HG03060 (cell line): ENCODE measurements around the gene CASP10.

ENCODE experiments used
- ATAC-seq: cut with Tn5 transposase; IDR thresholded peaks from one replicate; pipeline ENCODE4 v1.9.1; 2021; ENCODE audit warnings: low read depth, moderate number of reproducible peaks; ENCODE audit not compliant: unreplicated experiment

The CASP10 gene

DNA sequence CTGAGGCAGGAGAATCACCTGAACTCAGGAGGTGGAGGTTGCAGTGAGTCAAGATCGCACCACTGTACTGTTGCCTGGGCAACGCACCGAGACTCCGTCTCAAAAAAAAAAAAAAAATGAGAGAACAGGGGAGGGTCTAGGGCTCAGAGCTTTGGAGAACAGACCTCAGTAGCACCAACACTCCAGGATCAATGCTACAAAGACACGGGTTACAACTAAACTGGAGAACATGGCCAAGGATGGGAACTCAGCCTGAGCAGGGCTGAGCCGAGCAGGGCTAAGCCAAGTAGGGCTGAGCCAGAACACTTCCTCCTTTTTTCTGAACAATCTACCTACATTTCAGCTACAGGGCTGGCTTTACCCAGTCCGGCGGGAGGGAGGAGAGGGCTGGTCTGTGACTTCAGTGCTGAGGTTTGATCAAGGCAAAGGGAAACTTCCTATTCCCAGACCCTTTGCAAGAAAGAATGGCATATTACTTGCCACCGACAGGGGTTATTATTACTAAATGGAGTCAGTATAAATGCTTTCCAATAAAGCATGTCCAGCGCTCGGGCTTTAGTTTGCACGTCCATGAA, 74.5 kb downstream of the CASP10 start:
- peak; percentile 22 for ATAC-seq

DNA sequence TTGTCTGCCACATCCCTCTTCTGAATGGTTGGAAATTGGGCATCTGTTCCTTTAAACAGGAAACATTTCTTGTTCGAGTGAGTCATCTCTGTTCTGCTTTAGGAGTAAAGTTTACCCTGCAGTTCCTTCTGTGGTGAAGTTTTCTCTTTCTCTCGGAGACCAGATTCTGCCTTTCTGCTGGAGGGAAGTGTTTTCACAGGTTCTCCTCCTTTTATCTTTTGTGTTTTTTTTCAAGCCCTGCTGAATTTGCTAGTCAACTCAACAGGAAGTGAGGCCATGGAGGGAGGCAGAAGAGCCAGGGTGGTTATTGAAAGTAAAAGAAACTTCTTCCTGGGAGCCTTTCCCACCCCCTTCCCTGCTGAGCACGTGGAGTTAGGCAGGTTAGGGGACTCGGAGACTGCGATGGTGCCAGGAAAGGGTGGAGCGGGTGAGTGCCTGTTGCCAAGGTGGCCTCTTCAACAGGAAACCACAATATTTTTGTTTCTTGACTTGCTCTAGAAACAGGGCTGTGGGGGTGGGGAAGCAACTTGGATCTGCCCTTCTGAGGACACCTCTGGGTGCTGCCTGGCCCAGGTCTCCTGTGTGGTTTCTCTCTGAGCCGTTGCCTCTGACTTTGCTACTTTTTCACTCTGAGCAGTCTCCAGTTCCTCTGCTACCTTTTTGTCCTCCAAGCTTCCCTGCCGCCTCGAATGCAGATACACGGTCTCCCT, 75.2 kb downstream of the CASP10 start:
- ATAC-seq: peak; percentile 47

DNA sequence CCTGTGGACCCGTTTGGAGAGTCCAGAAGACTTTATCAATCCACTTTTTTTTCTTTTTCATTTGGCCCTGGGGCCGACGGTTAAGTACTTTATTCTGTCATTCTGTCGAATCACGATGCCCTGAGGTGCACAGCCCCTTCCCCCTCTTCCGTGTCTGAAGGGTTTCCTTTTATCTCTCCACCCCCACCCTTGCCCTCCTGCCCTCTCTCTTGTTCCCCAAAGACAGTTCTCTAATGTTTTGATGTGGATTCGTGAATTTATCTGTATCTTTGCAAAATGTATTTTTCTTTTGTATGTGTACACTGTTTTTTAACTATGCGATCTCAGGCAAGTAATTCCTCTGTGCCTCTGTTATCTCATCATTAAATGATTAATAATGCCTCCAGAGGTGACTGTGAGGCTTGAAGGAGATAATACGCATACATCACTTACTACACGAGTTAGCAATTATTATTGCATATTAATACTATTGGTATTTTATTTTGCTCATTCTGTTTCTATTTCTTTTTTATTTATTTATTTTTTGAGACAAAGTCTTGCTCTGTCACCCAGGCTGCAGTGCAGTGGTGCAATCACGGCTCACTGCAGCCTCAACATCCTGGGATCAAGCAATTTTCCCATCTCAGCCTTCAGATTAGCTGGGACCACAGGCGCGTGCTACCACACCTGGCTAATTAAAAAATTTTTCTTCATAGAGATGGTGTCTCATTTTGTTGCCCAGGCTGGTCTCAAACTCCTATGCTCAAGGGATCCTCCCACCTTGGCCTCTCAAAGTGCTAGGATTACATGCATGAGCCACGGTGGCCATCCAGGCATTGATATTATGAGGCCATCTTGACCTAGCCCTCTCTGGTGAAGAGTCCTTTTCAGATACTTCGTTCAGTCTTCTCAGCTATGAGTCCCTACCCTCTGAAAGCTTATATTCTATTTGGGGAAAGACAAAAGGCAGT, 76.0 kb downstream of the CASP10 start:
- ATAC-seq: no peak

DNA sequence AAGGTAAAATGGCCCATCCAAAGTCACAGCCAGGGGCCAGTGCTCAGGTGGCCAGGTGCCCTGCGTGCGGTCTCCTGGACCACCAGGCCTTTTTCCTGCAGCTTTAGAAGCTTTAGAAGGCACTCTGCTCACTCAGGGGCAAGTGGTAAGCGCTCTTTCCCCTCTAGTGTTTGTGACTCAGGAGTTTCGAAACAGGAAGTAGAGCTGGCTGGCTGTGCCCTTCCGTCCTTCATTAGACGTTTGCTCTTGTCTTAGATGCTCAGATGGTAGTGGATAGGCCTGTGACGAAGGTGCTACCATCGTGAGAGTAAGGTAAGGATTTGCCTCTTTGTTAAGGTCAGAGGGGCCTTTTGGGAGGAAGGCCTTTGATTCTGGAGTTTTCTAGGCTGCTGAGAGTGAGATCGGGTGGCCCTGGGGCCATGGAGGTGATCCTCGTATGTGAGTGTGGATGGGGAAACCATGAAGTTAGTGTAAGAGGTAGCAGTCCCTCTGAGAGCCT, 77.4 kb downstream of the CASP10 start, which contains the start of gene CASP8:
Gene CASP8, plus strand, starts transcription at position 235 of the 499 bp plus-strand sequence. CDS start 5,951 bp downstream, outside the sequence.
- peak; percentile 28 for ATAC-seq

DNA sequence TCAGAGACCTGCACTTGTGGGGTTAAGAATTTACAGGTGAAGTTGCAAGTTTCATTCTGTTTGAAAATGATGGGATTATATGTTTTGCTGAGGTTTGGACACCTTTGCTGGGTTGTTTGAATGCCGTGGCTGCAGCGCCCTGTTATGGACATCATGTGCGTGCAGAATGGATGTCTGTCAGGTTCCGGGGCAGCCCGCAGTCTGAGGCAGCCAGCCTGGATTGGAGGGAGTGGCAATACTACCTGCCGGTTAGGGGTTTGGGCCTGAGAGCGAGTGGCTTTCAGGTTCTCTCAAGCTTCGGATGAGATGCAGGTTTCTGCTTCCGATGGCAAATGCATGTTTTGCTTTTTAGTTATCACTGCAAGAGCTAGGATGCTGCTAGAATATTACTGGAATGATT, 78.5 kb downstream of the CASP10 start:
- ATAC-seq: no peak

DNA sequence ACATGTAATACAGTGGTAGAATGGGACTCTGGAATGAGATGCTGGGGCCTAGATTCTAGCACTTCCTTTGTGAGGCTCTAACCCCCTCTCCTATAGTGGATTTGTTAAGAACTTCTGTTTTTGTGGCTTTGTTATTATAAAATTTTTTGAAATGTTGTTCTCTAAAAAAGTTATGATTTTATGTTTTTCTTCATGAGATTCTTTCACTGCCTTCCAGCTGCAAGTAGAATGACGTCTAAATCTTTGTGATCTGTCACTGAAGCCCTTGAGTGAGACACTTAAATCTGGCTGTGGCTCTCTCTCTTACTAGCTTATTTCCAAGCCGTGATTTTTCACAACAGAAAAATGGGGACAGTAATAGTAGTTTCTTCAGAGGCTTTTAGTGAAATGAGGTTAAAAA, 79.0 kb downstream of the CASP10 start:
- no peak for ATAC-seq

DNA sequence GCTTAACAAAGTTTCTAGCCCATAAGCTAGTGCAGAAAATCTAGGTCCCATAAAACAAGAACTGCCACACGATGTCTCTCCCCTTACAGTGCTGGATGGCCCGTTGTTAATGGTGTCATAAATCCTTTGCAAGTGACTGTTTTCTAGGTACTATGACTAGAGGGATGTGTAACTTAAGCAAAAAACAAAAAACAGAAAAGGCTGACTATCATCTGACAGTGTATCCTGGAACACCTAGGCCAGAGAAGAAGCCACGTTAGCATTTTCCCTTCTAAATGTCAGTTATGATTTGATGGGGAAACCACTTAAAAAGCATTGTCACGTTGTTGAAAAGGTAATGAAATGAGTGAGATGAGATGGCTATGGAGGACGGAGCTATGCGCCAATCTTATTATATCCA, 79.8 kb downstream of the CASP10 start:
- no peak for ATAC-seq

DNA sequence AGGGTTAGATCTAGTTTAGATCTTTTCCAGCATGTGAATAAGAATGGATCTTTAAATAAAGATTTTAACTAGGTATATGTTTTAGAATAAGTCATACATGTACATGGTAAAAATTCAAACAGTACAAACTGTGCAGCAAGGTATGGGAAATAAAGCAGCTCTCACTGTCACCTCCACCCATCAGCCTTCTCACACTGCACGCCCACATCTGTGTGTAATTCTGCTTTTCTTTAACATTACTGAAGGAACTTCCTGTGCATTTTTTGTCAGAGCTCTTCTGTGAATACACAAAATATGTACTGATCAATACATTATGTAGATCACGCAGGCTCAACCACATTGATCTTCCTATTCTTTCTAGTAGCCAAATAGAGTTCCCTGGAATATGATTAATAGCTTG, 80.8 kb downstream of the CASP10 start:
- ATAC-seq: no peak

DNA sequence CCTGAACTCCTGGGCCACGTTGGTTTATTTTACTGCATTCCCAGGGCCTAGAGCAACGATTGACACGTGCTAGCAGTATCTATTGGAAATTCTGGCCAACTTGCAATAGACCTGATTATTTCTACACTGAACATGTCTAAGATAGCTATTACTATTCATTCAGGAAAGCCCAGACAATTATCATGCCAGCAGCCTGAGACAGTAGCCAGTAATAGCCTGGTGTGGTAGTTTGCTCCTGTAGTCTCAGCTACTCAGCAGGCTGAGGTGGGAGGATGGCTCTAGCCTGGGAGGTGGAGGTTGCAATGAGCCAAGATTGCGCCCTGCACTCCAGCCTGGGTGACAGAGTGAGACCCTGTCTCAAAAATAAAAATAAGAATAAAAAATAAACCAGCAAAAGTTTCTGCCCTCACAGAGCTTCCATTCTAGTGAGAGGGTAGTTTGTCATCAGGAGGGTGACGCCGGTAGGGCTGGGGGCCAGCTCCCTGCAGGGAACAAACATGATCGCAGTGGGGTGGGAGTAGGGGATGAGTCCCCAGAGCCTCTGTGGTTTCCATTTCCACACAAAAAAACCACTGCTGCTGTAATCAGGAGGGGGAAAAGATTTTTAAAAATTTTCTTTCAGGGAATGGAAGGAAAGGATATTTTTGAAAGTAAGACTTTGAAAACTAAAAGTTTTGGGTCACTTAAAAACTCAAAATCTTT, 81.7 kb downstream of the CASP10 start:
- no peak for ATAC-seq

DNA sequence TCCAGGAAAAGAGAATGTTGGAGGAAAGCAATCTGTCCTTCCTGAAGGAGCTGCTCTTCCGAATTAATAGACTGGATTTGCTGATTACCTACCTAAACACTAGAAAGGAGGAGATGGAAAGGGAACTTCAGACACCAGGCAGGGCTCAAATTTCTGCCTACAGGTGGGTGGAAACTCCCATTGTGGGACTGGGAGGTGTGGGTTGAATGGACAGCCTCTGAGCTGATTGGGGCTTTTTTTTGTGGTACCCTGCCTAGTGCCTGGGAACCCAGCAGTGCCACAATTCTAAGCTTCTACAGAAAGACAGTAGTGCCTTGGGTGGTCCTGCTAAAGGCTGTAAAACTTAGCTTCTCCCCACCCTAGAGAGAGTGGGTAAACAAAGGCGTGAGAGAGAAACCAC, 83.7 kb downstream of the CASP10 start:
- ATAC-seq: no peak

DNA sequence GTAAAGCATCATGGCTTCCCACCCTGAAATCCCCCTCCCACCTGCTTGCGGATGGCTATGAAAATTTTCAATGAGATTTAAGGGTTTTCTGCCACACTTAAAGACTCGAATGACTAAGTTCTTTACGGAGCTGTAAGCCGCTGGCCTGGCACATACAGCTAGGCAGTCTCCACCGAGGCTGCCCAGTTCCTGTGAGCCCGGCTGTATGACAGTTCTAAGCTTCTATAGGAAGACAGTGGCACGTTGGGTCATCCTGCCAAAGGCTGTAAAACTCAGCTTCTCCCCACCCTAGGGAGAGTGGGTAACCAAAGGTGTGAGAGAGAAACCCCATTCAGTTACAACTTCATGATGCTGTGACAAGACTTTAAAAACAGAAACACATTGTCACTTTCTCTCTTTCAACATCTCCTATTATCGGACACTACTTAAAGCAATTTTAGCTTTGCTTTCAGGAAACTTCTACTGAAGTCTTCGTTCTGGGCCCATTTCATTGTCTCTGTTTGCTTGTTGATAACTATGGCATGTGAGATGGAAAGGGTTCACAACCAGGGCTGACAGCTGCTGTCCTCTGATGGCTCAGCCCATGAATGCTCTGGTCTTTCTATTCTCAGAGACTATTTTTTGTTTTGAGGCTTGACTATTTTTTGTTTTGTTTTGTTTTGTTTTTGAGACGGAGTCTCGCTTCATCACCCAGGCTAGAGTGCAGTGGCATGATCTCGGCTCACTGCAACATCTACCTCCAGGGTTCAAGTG, 84.5 kb downstream of the CASP10 start:
- no peak for ATAC-seq

DNA sequence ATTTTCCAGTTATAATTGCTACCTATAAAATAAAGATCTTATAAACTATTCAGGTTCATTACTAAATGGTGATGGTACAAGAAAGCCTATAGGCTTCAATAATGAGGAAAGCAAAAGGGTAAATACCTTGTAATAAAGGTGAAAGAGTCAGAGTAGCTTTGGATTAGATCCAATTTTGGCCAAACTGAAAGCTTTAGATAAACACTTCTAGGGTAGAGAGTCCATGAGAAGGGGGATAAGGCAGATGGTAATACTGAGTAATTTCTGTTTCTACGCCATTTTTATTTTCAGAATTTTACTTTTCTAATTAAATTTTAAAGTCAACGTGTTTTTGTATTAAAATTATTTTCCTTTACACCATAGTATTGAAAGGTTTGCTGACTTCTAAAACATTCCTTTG, 86.8 kb downstream of the CASP10 start:
- ATAC-seq: no peak

DNA sequence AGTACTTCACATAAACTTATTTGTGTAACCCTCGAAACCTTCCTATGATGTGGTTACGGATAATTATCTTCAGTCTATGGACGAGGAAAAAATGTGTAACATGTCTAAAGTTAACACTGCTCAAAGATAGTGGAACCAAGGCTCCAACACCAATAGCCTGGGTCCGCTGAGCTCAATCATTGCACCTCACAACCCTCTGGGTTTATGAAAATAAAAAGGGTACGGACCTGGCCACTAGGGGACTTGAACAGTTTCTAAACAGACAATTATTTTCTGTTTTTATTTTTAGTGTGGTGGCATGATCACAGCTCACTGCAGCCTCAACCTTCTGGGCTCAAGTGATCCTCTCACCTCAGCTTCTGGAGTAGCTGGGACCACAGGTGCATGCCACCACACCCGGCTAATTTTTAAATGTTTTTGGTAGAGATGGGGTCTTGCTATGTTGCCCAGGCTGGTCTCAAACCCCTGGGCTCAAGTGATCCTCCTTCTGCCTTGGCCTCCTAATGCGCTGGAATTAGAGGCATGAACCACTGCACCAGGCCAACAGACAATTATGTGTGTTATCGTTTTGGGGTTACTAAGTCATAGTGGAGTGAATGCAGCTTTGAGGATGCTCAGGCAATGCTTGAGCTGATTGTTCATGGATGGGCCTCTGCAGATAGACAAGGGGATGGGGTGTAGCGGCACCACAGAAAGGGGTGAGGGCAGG, 87.5 kb downstream of the CASP10 start:
- no peak for ATAC-seq

DNA sequence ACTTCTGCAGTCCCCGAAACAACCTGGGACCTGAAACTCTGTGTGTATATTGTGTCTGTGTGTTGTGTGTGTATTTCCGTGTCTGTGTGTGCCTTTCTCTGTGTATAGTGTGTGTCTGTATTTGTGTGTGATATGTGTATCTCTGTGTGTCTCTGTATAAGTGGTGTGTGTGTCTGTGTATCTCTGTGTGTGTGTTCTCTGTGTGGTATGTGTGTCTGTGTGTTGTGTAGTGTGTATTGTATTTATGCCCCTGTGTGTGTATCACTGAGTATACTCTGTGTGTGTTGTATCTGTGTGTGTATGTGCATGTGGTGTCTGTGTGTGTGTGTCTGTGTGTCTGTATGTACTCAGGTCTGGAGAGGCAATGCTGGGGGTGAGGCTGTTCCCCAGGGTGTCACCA, 89.0 kb downstream of the CASP10 start:
- no peak for ATAC-seq

DNA sequence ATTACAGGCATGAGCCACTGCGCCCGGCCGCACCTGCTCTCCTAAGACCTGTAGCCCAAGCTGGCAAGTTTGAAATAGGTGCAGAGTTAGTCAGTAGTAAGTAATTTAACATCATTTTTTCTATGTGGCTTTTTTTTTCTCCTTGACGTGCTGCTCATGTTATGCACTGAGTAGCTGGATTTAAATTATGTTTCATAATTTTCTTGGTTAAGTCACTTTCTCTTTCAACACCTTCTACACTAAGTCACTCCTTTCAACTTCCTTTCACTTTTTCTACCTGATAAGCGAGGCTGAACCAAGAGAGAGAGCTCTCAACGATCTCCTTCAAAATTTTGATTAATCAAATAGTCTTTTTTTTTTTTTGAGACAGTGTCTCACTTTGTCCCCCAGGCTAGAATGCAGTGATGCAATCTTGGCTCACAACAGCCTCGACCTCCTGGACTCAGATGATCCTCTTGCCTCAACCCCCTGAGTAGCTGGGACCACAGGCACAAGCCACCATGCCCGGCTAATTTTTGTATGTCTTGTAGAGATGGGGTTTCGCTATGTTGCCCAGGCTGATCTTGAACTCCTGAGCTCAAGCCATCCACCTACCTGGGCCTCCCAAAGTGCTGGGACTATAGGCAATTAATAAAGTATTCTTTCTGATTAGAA, 90.5 kb downstream of the CASP10 start:
- no peak for ATAC-seq

DNA sequence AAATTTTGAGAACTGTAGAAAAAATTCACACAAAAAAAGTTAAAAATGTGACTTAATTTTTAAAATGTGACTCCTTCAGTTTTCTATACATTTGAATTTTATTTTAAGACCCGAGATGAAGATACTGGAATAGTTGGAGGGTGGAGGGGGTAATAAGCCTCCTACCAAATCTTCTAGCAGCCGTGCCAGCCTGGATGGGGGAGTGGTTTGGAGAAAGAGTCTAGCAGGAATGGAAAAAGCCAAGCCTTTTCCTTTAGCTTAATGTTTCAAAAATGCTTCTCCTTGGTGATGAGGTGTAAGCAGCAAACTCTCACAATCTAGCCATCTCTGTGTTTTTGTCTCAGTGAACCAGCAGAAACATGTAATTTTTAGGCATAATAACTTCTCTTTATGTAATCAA, 92.1 kb downstream of the CASP10 start:
- no peak for ATAC-seq

DNA sequence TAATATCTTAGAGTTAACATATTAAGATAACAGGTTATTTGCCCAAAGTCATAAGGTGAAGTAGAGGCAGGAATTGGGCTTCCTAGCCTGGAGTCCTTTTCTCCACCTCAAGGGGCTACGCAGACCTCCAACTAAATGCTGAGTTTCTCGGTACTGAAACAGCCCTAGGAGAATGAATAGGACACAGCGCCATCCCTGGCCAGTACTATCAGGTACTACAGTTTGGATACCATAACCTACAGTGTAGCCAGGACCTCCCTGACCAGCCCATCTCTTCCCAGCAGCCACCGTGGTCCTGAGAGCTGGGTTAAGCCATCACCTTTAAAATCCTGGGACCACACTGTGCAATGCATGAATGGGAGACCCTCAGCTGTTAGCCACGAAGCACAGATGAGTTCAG, 93.0 kb downstream of the CASP10 start:
- no peak for ATAC-seq

DNA sequence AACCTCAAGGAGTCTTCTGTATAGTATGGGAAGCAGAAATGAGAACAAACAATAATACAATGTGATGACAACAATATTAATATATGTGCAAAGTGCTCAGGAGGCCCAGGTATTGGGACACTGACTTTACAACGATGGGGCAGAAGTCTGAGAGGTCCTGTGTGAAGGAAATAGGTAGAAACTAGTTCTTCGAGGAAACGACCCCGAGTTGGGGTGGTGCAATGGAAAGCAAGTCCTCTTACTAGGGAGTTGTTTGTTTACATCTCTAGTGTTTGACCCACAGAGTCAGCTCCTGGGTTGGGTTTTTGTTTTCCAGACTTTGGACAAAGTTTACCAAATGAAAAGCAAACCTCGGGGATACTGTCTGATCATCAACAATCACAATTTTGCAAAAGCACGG, 93.6 kb downstream of the CASP10 start:
- no peak for ATAC-seq
